ACC112 (cell line): ENCODE data around the gene SLK.

Experiments used
- H2AFZ ChIP-seq: fragments of 200-600 bp; sonication (generic); one replicate; pipeline ENCODE4 v1.6.0; 2017; ENCODE audit warnings: antibody characterized with exemption, low read length; ENCODE audit not compliant: unreplicated experiment
- H3K27ac ChIP-seq: fragments of 200-600 bp; sonication (generic); 2 replicates; pipeline ENCODE4 v1.5.1; 2014; ENCODE audit warnings: low read depth, mild to moderate bottlenecking, antibody characterized with exemption, low read length, moderate library complexity
- H3K27me3 ChIP-seq: fragments of 200-600 bp; sonication (generic); 2 replicates; pipeline ENCODE4 v1.6.1; 2014; ENCODE audit warnings: mild to moderate bottlenecking, antibody characterized with exemption, low read length, moderate library complexity, mixed read lengths; ENCODE audit not compliant: insufficient read depth
- H3K36me3 ChIP-seq: fragments of 200-600 bp; sonication (generic); 2 replicates; pipeline ENCODE4 v1.6.1; 2016; ENCODE audit warnings: mild to moderate bottlenecking, antibody characterized with exemption, low read length, moderate library complexity, mixed read lengths; ENCODE audit not compliant: insufficient read depth
- H3K4me1 ChIP-seq: fragments of 200-600 bp; sonication (generic); one replicate; pipeline ENCODE4 v1.6.1; 2016; ENCODE audit warnings: low read length, mixed read lengths; ENCODE audit not compliant: insufficient read depth, unreplicated experiment, control insufficient read depth
- H3K4me3 ChIP-seq: fragments of 200-600 bp; sonication (generic); 2 replicates; pipeline ENCODE4 v1.5.1; 2014; ENCODE audit warnings: mild to moderate bottlenecking, low read depth, low read length
- H3K79me2 ChIP-seq: fragments of 200-600 bp; sonication (generic); one replicate; pipeline ENCODE4 v1.6.0; 2016; ENCODE audit warnings: low read length; ENCODE audit not compliant: control insufficient read depth, unreplicated experiment, insufficient read depth

The SLK gene

DNA sequence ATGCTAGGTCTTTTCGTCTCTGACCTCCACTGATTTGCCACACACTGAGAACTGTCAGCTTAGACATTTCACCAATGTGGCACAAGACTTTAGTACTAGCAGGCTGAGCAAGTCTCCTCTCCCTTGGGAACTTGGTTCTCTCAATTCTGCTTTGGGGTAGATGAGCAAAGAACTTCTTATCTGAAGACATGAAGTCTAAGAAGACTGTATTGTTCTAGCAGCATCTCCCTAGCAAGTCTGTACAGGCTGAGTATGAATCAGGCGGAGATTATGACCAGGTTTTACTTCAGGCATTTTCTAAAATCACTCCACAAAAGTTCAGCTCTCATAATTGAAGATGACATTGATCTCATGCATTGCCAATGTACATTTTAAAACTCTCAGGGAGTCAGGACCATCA lies 25.1 kb upstream of the SLK start:
- Histone ChIP-seq H3K27me3 (no peaks in the 10 kb centered on the region), H3K4me3 (no peak overlapping the region), H2AFZ (no peak overlapping the region), H3K79me2 (no peaks in the 10 kb centered on the region), H3K36me3 (no peaks in the 10 kb centered on the region), H3K27ac (no peak overlapping the region), H3K4me1 (no peaks in the 10 kb centered on the region)

DNA sequence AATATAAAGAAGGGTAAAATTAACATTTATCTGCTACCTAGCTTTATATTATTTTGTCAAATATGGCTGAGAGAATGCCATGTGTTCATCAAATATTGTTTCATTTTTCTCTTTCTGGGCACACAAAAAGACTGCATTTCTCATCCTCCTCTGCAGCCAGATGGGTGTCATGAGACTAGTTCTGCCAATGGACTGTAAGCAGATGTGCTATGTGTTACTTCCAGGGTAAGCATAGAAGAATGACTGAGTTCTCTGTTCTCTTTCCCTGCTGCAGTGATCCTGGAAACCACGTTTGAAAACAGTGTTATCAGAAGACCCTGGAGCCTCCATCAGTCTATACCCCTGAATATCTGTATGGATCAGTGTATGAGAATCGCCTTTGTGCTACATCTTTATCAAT lies 24.1 kb upstream of the SLK start:
- Histone ChIP-seq H3K27me3 (no peaks in the 10 kb centered on the region), H3K4me3 (no peak overlapping the region)

DNA sequence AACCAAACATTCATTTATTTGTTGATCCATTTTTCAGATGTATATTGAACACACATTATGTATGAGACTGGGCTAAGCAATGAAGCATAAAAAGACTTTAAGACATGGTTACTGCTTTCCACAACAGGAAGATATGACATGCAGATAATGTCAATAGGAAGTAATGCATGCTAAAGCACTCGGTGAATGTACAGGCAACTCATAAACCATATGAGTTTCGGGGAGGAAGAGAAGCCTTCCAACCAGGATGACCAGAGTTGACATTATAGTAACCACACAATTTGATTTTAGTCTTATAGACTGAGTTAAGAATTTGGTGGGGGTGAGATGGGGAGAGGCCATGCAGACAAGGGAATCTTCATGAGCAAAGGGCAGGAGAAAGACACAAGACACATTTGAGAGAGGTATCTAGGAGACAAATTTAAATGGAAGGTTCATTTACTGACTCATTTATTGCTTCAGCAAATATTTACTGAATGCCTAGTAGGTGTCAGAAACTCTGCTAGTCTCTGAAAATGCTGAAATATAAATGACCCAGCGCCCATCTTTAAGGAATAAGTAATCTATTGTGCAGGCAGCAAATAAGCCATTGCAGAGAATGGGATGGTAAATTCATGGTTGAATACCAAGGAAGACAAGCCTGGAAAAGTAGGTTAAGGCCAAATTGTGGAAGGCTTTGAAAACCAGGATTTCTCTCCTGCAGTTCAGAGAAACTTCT lies 19.0 kb upstream of the SLK start:
- no peaks in the 10 kb centered on the region for H3K27me3 ChIP-seq
- H3K27ac ChIP-seq: no peak overlapping the region

More for the DNA sequence above, 24.1 kb upstream of the SLK start:
- no peak overlapping the region for H2AFZ ChIP-seq
- H3K79me2 ChIP-seq: no peaks in the 10 kb centered on the region
- no peak overlapping the region for H3K27ac ChIP-seq
- no peaks in the 10 kb centered on the region for H3K4me1 ChIP-seq
- no peaks in the 10 kb centered on the region for H3K36me3 ChIP-seq

DNA sequence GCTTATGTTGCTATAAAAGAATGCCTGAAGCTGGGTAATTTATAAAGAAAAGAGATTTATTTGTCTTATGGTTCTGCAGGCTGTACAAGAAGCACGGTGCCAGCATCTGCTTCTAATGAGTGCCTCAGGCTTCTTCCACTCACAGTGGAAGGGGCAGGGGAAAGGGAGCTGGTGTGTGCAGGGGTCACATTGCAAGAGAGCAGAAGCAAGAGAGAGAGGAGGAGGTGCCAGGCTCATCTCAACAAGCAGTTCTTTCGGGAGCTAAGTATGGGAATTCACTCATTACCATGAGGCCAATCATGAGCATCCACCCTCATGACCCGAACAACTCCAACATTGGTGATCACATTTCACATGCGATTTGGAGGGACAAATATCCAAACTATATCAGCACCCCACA lies 17.2 kb upstream of the SLK start:
- Histone ChIP-seq H3K27me3 (no peaks in the 10 kb centered on the region), H3K79me2 (no peaks in the 10 kb centered on the region), H2AFZ (no peak overlapping the region), H3K4me3 (no peak overlapping the region), H3K4me1 (no peaks in the 10 kb centered on the region), H3K36me3 (no peaks in the 10 kb centered on the region), H3K27ac (no peak overlapping the region)

More for the DNA sequence above, 19.0 kb upstream of the SLK start:
- no peak overlapping the region for H3K4me3 ChIP-seq
- H3K4me1 ChIP-seq: no peaks in the 10 kb centered on the region
- H2AFZ ChIP-seq: no peak overlapping the region
- H3K79me2 ChIP-seq: no peaks in the 10 kb centered on the region
- H3K36me3 ChIP-seq: no peaks in the 10 kb centered on the region

DNA sequence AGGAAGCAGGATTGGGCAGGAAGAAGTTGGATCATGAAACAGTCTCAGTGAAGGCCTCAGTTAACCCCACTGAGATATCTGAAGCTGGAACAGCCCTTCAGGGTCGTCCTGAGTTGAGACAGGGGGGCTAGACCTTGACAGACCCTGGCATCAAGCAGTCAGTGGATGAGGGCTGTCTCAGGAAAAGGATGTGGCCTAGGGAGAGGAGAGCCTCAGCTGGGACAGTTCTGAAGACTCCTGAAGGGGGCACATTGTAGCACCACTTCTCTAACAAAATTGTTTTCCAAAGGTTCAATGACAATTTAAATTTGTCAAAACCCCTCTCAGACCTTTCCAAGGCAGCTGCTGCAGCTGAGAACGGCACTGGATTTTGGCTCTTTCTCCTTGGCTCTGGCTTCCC lies 15.8 kb upstream of the SLK start:
- no peak overlapping the region for H2AFZ ChIP-seq
- H3K27me3 ChIP-seq: no peaks in the 10 kb centered on the region
- H3K27ac ChIP-seq: no peak overlapping the region
- H3K4me3 ChIP-seq: no peak overlapping the region
- H3K4me1 ChIP-seq: no peaks in the 10 kb centered on the region
- no peaks in the 10 kb centered on the region for H3K36me3 ChIP-seq
- H3K79me2 ChIP-seq: no peaks in the 10 kb centered on the region

DNA sequence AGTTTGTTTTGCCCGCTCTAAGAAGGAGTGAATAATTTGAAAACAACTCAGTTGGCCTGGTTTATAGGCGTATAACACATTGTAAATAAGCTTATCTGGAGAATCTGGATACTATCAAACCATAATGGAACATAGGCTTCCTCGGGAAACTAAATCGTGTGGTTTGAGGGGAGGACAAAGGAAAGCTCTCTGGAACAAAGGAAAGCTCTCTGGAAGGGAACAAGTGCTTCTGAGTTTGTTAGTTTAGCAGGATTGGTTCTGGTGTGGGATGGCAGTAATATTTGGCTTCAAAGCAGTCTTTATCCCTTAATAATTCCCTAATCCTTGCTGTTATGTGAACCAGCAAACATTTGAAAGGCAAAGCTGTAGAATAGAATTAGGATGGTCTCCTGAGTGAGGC lies 15.0 kb upstream of the SLK start:
- Histone ChIP-seq H3K4me3 (no peak overlapping the region), H2AFZ (no peak overlapping the region), H3K27me3 (no peaks in the 10 kb centered on the region), H3K36me3 (no peaks in the 10 kb centered on the region), H3K27ac (no peak overlapping the region), H3K4me1 (no peaks in the 10 kb centered on the region), H3K79me2 (no peaks in the 10 kb centered on the region)

DNA sequence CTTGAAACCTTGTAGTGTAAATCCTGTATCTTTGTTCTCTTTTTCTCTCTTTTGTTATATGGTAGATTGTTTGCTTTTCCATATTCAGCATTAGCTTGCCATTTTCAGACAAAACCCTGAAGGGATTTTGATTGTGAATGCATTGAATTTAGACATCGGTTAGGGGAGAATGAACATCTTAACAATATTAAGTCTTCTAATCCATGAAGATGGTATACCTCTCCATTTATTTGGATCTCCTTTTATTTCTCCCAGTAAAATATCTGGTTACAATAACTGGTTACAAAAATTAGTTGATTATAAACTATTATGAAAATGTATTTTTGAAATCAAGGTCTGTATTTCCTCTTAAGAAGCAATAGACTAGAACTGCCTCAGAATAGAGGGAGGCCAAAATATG lies 12.4 kb upstream of the SLK start:
- H3K4me1 ChIP-seq: no peaks in the 10 kb centered on the region
- H3K27me3 ChIP-seq: no peaks in the 10 kb centered on the region
- H3K4me3 ChIP-seq: no peak overlapping the region
- no peaks in the 10 kb centered on the region for H3K79me2 ChIP-seq
- H2AFZ ChIP-seq: no peak overlapping the region
- no peaks in the 10 kb centered on the region for H3K36me3 ChIP-seq
- H3K27ac ChIP-seq: no peak overlapping the region

DNA sequence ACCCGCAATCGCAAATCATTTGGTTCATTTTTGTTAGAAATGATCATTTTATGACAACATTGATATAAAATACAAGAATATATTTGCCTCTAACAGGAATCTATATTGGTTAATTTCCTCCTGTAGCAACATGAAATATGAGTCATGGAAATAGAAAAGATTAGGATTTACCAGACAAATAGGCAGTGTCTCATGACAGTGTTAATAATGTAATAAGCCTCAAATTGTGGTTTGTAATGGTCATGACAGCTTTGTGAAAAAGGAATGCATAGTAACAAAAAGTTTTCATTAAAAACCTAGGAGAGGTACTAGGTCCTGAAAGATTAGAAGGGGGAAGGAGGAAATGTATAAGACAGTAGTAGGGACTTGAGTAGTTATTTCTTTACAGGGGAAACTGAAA lies 7.9 kb upstream of the SLK start:
- H3K79me2 ChIP-seq: no peaks in the 10 kb centered on the region
- no peak overlapping the region for H2AFZ ChIP-seq
- no peak overlapping the region for H3K4me3 ChIP-seq
- H3K27ac ChIP-seq: no peak overlapping the region
- no peaks in the 10 kb centered on the region for H3K27me3 ChIP-seq
- H3K36me3 ChIP-seq: no peaks in the 10 kb centered on the region
- H3K4me1 ChIP-seq: no peaks in the 10 kb centered on the region

DNA sequence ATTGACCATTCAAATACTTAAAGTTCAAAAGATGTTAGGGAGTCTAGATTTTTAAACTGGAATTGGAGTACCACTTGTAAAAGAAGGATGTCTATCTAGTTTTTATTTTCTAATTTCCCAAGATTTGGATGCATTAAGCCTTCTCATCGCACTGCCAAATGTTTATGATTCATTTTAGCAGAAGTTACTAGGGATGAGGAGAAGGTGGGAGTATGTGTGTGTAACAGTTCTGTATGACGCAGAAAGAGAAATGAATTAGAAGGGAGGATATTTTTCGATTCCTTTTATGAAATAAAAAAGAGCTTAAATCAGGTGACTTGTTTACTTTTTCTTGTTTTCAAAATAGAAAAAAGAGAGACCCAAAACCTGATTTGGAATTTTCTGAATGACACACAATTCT lies 6.8 kb upstream of the SLK start:
- Histone ChIP-seq H3K4me1 (no peaks in the 10 kb centered on the region), H2AFZ (no peak overlapping the region), H3K79me2 (no peaks in the 10 kb centered on the region), H3K27me3 (no peaks in the 10 kb centered on the region), H3K36me3 (no peaks in the 10 kb centered on the region), H3K4me3 (no peak overlapping the region), H3K27ac (no peak overlapping the region)

DNA sequence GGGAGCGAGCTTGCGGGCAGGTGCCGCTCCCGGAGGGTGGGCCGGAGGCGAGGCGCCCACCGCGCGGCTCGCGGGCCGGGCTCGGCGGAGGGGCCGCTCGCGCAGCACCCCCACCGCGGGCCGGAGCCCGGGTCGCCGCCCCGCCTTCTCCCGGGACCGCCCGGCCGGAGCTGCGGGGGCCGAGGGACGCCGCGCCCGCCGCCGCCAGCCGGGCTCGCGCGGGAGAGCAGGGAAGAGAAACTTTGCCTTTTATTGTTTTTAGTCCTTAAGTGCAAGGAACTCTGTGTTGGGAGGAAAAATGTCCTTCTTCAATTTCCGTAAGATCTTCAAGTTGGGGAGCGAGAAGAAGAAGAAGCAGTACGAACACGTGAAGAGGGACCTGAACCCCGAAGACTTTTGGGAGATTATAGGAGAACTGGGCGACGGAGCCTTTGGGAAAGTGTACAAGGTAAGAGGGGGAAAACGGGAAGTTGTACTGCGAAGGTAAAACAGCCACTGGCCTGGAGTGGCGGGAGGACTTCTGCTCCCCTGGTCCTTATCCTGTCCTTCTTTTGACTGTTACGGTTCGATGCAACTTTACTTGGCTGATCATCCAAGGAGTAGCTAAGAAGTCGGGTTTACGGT lies 620 bp downstream of the SLK start:
- Histone ChIP-seq H3K4me1 (peaks cover 8% of the 10 kb centered on the region), H3K27ac (peak overlapping the region; percentile 54), H3K36me3 (no peaks in the 10 kb centered on the region), H3K27me3 (no peaks in the 10 kb centered on the region), H3K79me2 (peaks cover 49% of the 10 kb centered on the region), H2AFZ (peak overlapping the region; percentile 100), H3K4me3 (peak overlapping the region; percentile 97)
